OCI-LY3 (cell line): Measurements from ENCODE around the gene RNFT2.

Source experiments
- H2AFZ ChIP-seq: fragments of 200-600, 300-600 bp; shearing (Covaris generic); 2 replicates; pipeline ENCODE4 v1.6.0; 2014; ENCODE audit warnings: antibody characterized with exemption, low read depth, low read length
- H3K27ac ChIP-seq: fragments of 200-600, 300-600 bp; sonication (generic); 2 replicates; pipeline ENCODE4 v1.5.1; 2014; ENCODE audit warnings: mild to moderate bottlenecking, low read length, moderate library complexity, mixed read lengths
- H3K27me3 ChIP-seq: fragments of 200-600, 300-600 bp; sonication (generic); 2 replicates; pipeline ENCODE4 v1.6.1; 2014; ENCODE audit warnings: low read depth, low read length, mixed read lengths
- H3K36me3 ChIP-seq: fragments of 200-600, 300-600 bp; sonication (generic); replicated peaks from 2 replicates; pipeline ENCODE3; 2014; ENCODE audit warnings: low read depth, low read length, mixed read lengths
- H3K4me1 ChIP-seq: fragments of 300-600, 200-600 bp; sonication (generic); 2 replicates; pipeline ENCODE4 v1.6.1; 2014; ENCODE audit warnings: low read length, mixed read lengths
- H3K4me2 ChIP-seq: fragments of 200-600, 300-600 bp; sonication (generic); 2 replicates; pipeline ENCODE4 v1.6.1; 2014; ENCODE audit warnings: low read length, mixed read lengths
- H3K4me3 ChIP-seq: fragments of 300-600, 200-600 bp; sonication (generic); 2 replicates; pipeline ENCODE4 v1.5.1; 2014; ENCODE audit warnings: antibody characterized with exemption, mild to moderate bottlenecking, low read length, moderate library complexity
- H3K79me2 ChIP-seq: fragments of 300-600, 200-600 bp; shearing (Covaris generic); 2 replicates; pipeline ENCODE4 v1.6.1; 2014; ENCODE audit warnings: mild to moderate bottlenecking, low read length, mixed read lengths
- H3K9ac ChIP-seq: fragments of 300-600, 200-600 bp; shearing (Covaris generic); 2 replicates; pipeline ENCODE4 v1.6.0; 2014; ENCODE audit warnings: mild to moderate bottlenecking, low read length, moderate library complexity
- H3K9me3 ChIP-seq: fragments of 200-600, 300-600 bp; shearing (Covaris generic); 2 replicates; pipeline ENCODE4 v1.6.1; 2014; ENCODE audit warnings: low read length, mixed read lengths; ENCODE audit not compliant: insufficient read depth
- H4K20me1 ChIP-seq: fragments of 200-600, 300-600 bp; sonication (generic); 2 replicates; pipeline ENCODE4 v1.6.1; 2016; ENCODE audit warnings: low read length, mixed read lengths; ENCODE audit not compliant: insufficient read depth
- CTCF ChIP-seq: fragments of 200-600, 300-600 bp; sonication (generic); IDR thresholded peaks from 2 replicates; pipeline ENCODE4 v1.5.1; 2014; ENCODE audit warnings: antibody characterized with exemption, low read length, low read depth
- EZH2phosphoT487 ChIP-seq: fragments of 200-600 bp; shearing (Covaris generic); IDR thresholded peaks from 2 replicates; pipeline ENCODE4 v1.6.1; 2018; ENCODE audit warnings: antibody characterized with exemption, mixed run types, low read depth

The RNFT2 gene

GRCh38 chr12:116718655-116719454 is 19.3 kb upstream of the RNFT2 start:
- TF ChIP-seq EZH2phosphoT487 (no peak), CTCF (no peak)
- Histone ChIP-seq H2AFZ (no peak overlapping the region), H3K9ac (no peak overlapping the region), H3K4me3 (no peak overlapping the region), H3K79me2 (0 out of 2 replicates have a peak, but pooled peaks cover 2% of the 10 kb centered on the region), H3K27me3 (no peaks in the 10 kb centered on the region), H3K36me3 (peaks cover 27% of the 10 kb centered on the region), H4K20me1 (0 out of 2 replicates have a peak, but pooled peaks cover 4% of the 10 kb centered on the region), H3K4me1 (peaks cover 13% of the 10 kb centered on the region), H3K9me3 (no peaks in the 10 kb centered on the region), H3K27ac (no peak overlapping the region), H3K4me2 (no peak overlapping the region)

GRCh38 chr12:116719731-116720528 is 18.2 kb upstream of the RNFT2 start:
- Histone ChIP-seq H3K36me3 (peaks cover 27% of the 10 kb centered on the region), H3K4me3 (no peak overlapping the region), H3K27ac (no peak overlapping the region), H3K27me3 (no peaks in the 10 kb centered on the region), H3K9me3 (no peaks in the 10 kb centered on the region), H3K9ac (no peak overlapping the region), H2AFZ (no peak overlapping the region), H4K20me1 (0 out of 2 replicates have a peak, but pooled peaks cover 4% of the 10 kb centered on the region), H3K4me2 (no peak overlapping the region), H3K4me1 (peaks cover 13% of the 10 kb centered on the region), H3K79me2 (peaks cover 2% of the 10 kb centered on the region; the same call in 1 of the 2 replicates)
- no peak for TF ChIP-seq CTCF
- no peak for TF ChIP-seq EZH2phosphoT487

DNA sequence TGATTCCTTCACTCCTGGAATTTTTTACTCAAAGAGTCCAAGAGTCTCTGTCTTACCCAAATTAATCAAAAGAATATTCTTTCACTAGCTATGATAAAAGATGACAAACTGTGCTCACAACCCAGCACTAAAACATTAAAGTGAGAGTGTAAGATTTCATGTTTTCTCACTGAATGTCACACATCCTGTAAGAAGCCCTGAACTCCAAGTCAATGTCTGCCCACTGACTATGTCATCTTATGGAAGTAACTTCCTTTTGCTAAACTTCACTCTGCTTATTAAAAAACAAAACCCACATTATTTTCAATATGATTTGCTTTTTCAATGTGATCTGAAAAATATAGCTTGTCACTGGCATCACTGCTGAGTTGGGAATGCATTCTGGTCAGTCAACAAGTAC is 15.9 kb upstream of the RNFT2 start:
- H2AFZ ChIP-seq: no peak overlapping the region
- H3K4me3 ChIP-seq: no peak overlapping the region
- no peaks in the 10 kb centered on the region for H3K9me3 ChIP-seq
- H3K36me3 ChIP-seq: peaks cover 15% of the 10 kb centered on the region
- no peak overlapping the region for H3K27ac ChIP-seq
- TF ChIP-seq EZH2phosphoT487: no peak
- no peak for TF ChIP-seq CTCF
- H3K79me2 ChIP-seq: peaks cover 19% of the 10 kb centered on the region
- H4K20me1 ChIP-seq: peaks cover 7% of the 10 kb centered on the region; the same call in 1 of the 2 replicates
- no peak overlapping the region for H3K9ac ChIP-seq
- H3K27me3 ChIP-seq: no peaks in the 10 kb centered on the region
- H3K4me2 ChIP-seq: no peak overlapping the region
- peaks cover 13% of the 10 kb centered on the region for H3K4me1 ChIP-seq

DNA sequence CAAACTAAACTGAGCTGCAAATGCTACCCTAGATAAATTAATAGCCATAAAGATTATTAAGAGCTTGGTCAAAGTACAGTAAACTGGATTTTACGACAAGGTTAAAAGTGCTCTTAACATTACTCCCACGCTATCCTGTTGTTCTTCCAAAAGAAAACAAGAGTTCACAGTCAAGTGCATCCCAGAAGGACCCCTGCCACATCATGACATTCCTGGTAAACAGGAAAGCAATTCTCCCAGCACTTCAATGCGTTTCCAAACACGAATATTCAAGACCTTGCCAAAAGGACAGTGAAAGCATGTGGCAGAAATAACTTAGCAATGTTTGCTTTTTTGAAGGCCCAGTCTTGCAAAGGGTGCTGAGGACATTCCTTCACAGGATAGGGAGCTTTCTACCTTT is 11.4 kb upstream of the RNFT2 start:
- Histone ChIP-seq H3K27ac (no peak overlapping the region), H3K4me3 (no peak overlapping the region), H3K36me3 (peaks cover 6% of the 10 kb centered on the region), H3K9ac (no peak overlapping the region), H2AFZ (no peak overlapping the region), H3K27me3 (no peaks in the 10 kb centered on the region), H3K4me2 (no peak overlapping the region), H3K4me1 (no peaks in the 10 kb centered on the region), H4K20me1 (peaks cover 8% of the 10 kb centered on the region; the same call in 1 of the 2 replicates), H3K79me2 (peaks cover 30% of the 10 kb centered on the region), H3K9me3 (no peaks in the 10 kb centered on the region)
- TF ChIP-seq CTCF (no peak), EZH2phosphoT487 (no peak)
